Effector memory CD8-positive, alpha-beta T cell (primary cell): ENCODE results near the gene PLEKHM2.

Experiments used
- ATAC-seq: fragments of 150-1000 bp; cut with Tn5 transposase; replicated peaks from 2 replicates; pipeline ENCODE4 v1.10.0; 2021; ENCODE audit warnings: mild to moderate bottlenecking, moderate library complexity
- DNase-seq, 3 experiments: peaks; one replicate each; pipeline ENCODE4 v3.0.0; 2021
- H3K27ac Mint-ChIP-seq, 2 donors: one replicate each; pipeline ENCODE4 v1.8.0; 2022; ENCODE audit warnings: mild to moderate bottlenecking in 2 of 2, mixed read lengths in 2 of 2, moderate library complexity in 2 of 2
- H3K27me3 Mint-ChIP-seq, 2 donors: one replicate each; pipeline ENCODE4 v1.8.0; 2022; ENCODE audit warnings: mixed read lengths in 2 of 2
- H3K36me3 Mint-ChIP-seq: one replicate; pipeline ENCODE4 v1.8.0; 2022; ENCODE audit warnings: mild to moderate bottlenecking, moderate library complexity, mixed read lengths; ENCODE audit not compliant: insufficient read depth
- H3K4me1 Mint-ChIP-seq, 2 donors: one replicate each; pipeline ENCODE4 v1.8.0; 2022; ENCODE audit warnings: low read depth in 2 of 2, mixed read lengths in 2 of 2
- H3K4me3 Mint-ChIP-seq, 2 donors: one replicate each; pipeline ENCODE4 v1.8.0; 2022; ENCODE audit warnings: mild to moderate bottlenecking in 2 of 2, mixed read lengths in 2 of 2, moderate library complexity in 2 of 2
- H3K9me3 Mint-ChIP-seq, 2 donors: one replicate each; pipeline ENCODE4 v1.8.0; 2022; ENCODE audit warnings: mixed read lengths in 2 of 2

PLEKHM2 gene

GRCh38 chr1:15681349-15682292, 2.5 kb upstream of the PLEKHM2 start:
- no peak for DNase-seq
- peak overlapping the region; percentile 56 to 93 for H3K27ac Mint-ChIP-seq

GRCh38 chr1:15682936-15683341, 1.2 kb upstream of the PLEKHM2 start:
- H3K4me1 Mint-ChIP-seq, result peaks cover 11 to 17% of the 10 kb centered on the region in 2 donors
- peaks cover 23% of the 10 kb centered on the region for H3K36me3 Mint-ChIP-seq
- peak overlapping the region; percentile 86 to 93 for H3K27ac Mint-ChIP-seq
- DNase-seq (no peak), ATAC-seq (no peak)
- H3K4me3 Mint-ChIP-seq, result peak overlapping the region; percentile 69 to 76
- no peaks in the 10 kb centered on the region for H3K27me3 Mint-ChIP-seq
- H3K9me3 Mint-ChIP-seq, result no peaks in the 10 kb centered on the region

More at GRCh38 chr1:15681349-15682292, 2.5 kb upstream of the PLEKHM2 start:
- no peaks in the 10 kb centered on the region for H3K27me3 Mint-ChIP-seq
- H3K4me3 Mint-ChIP-seq, result peak overlapping the region; percentile 69 to 76
- no peak for ATAC-seq
- H3K4me1 Mint-ChIP-seq, result peaks cover 10 to 11% of the 10 kb centered on the region in 2 donors
- H3K36me3 Mint-ChIP-seq, result peaks cover 18% of the 10 kb centered on the region
- no peaks in the 10 kb centered on the region for H3K9me3 Mint-ChIP-seq

- H3K27ac Mint-ChIP-seq, result peak overlapping the region; percentile 86 to 93
- no peaks in the 10 kb centered on the region for H3K9me3 Mint-ChIP-seq
- peak overlapping the region; percentile 69 to 76 for H3K4me3 Mint-ChIP-seq
- peaks cover 26% of the 10 kb centered on the region for H3K36me3 Mint-ChIP-seq
- H3K4me1 Mint-ChIP-seq, result peaks cover 13 to 19% of the 10 kb centered on the region in 2 donors
- no peaks in the 10 kb centered on the region for H3K27me3 Mint-ChIP-seq
- DNase-seq, result no peak
- ATAC-seq, result no peak
Observed at GRCh38 chr1:15683345-15684039, 628 bp upstream of the PLEKHM2 start.

- peak overlapping the region; percentile 86 to 93 for H3K27ac Mint-ChIP-seq
- H3K4me3 Mint-ChIP-seq, result peak overlapping the region; percentile 76 to 86
- H3K27me3 Mint-ChIP-seq, result no peaks in the 10 kb centered on the region
- peaks cover 27% of the 10 kb centered on the region for H3K36me3 Mint-ChIP-seq
- ATAC-seq, result peak; percentile 67
- peak; percentile 18 to 36 (median 35) for DNase-seq
- H3K4me1 Mint-ChIP-seq, result peaks cover 13 to 19% of the 10 kb centered on the region in 2 donors
- no peaks in the 10 kb centered on the region for H3K9me3 Mint-ChIP-seq
Observed at GRCh38 chr1:15684468-15685291, 560 bp downstream of the PLEKHM2 start.

- Mint-ChIP-seq H3K27me3 (no peaks in the 10 kb centered on the region), H3K4me1 (peaks cover 17 to 19% of the 10 kb centered on the region in 2 donors), H3K36me3 (peaks cover 32% of the 10 kb centered on the region), H3K27ac (peak overlapping the region; percentile 86 to 93), H3K9me3 (no peaks in the 10 kb centered on the region), H3K4me3 (peak overlapping the region; percentile 76 to 86)
- no peak for ATAC-seq
- DNase-seq, result no peak
Observed at GRCh38 chr1:15685820-15686219, 1.7 kb downstream of the PLEKHM2 start.

GRCh38 chr1:15687446-15687845, 3.3 kb downstream of the PLEKHM2 start:
- DNase-seq, result no peak
- H3K36me3 Mint-ChIP-seq, result peaks cover 32% of the 10 kb centered on the region
- H3K4me3 Mint-ChIP-seq, result peak overlapping the region in 1 of 2 donors; percentile 18
- no peaks in the 10 kb centered on the region for H3K27me3 Mint-ChIP-seq
- H3K27ac Mint-ChIP-seq, result no peak overlapping the region
- no peak for ATAC-seq
- peaks cover 17 to 29% of the 10 kb centered on the region in 2 donors for H3K4me1 Mint-ChIP-seq
- H3K9me3 Mint-ChIP-seq, result no peaks in the 10 kb centered on the region

- Mint-ChIP-seq H3K4me3 (no peak overlapping the region), H3K27me3 (no peaks in the 10 kb centered on the region), H3K4me1 (peaks cover 11 to 33% of the 10 kb centered on the region in 2 donors), H3K9me3 (no peaks in the 10 kb centered on the region), H3K27ac (no peak overlapping the region), H3K36me3 (peaks cover 14% of the 10 kb centered on the region)
- DNase-seq, result no peak
- no peak for ATAC-seq
Observed at GRCh38 chr1:15690317-15690716, 6.2 kb downstream of the PLEKHM2 start.

- Mint-ChIP-seq H3K36me3 (peaks cover 20% of the 10 kb centered on the region), H3K4me1 (peaks cover 8 to 26% of the 10 kb centered on the region in 2 donors), H3K4me3 (no peak overlapping the region), H3K9me3 (no peaks in the 10 kb centered on the region), H3K27ac (no peak overlapping the region), H3K27me3 (no peaks in the 10 kb centered on the region)
- ATAC-seq, result no peak
- no peak for DNase-seq
Observed at GRCh38 chr1:15691434-15692032, 7.4 kb downstream of the PLEKHM2 start.

GRCh38 chr1:15692121-15692682, 8.1 kb downstream of the PLEKHM2 start:
- H3K27me3 Mint-ChIP-seq, result no peaks in the 10 kb centered on the region
- H3K36me3 Mint-ChIP-seq, result peaks cover 18% of the 10 kb centered on the region
- H3K4me1 Mint-ChIP-seq, result peaks cover 15 to 29% of the 10 kb centered on the region in 2 donors
- no peak overlapping the region for H3K4me3 Mint-ChIP-seq
- DNase-seq (no peak), ATAC-seq (no peak)
- H3K27ac Mint-ChIP-seq, result peak overlapping the region in 1 of 2 donors; percentile 84
- no peaks in the 10 kb centered on the region for H3K9me3 Mint-ChIP-seq

- Mint-ChIP-seq H3K4me1 (peaks cover 17 to 27% of the 10 kb centered on the region in 2 donors), H3K36me3 (peaks cover 20% of the 10 kb centered on the region), H3K27me3 (no peaks in the 10 kb centered on the region), H3K9me3 (no peaks in the 10 kb centered on the region), H3K27ac (peak overlapping the region in 1 of 2 donors; percentile 29), H3K4me3 (no peak overlapping the region)
- ATAC-seq, result no peak
- no peak for DNase-seq
Observed at GRCh38 chr1:15693371-15693770, 9.3 kb downstream of the PLEKHM2 start.

GRCh38 chr1:15696956-15697521, 12.9 kb downstream of the PLEKHM2 start:
- H3K27ac Mint-ChIP-seq, result peak overlapping the region; percentile 69 to 90
- no peaks in the 10 kb centered on the region for H3K9me3 Mint-ChIP-seq
- H3K36me3 Mint-ChIP-seq, result peaks cover 19% of the 10 kb centered on the region
- DNase-seq (peak in 1 of 3 experiments; percentile 1), ATAC-seq (peak; percentile 84)
- peak overlapping the region; percentile 72 to 73 for H3K4me3 Mint-ChIP-seq
- no peaks in the 10 kb centered on the region for H3K27me3 Mint-ChIP-seq
- peaks cover 17 to 21% of the 10 kb centered on the region in 2 donors for H3K4me1 Mint-ChIP-seq

- Mint-ChIP-seq H3K4me1 (peaks cover 19 to 21% of the 10 kb centered on the region in 2 donors), H3K36me3 (peaks cover 29% of the 10 kb centered on the region), H3K9me3 (no peaks in the 10 kb centered on the region), H3K4me3 (no peak overlapping the region), H3K27ac (no peak overlapping the region), H3K27me3 (no peaks in the 10 kb centered on the region)
- DNase-seq (no peak), ATAC-seq (no peak)
Observed at GRCh38 chr1:15698201-15698600, 14.1 kb downstream of the PLEKHM2 start.
